Erythroblast (primary cell): ENCODE measurements around the gene ZNF189.

Source experiments
- GATA1 ChIP-seq: IDR thresholded peaks from 2 replicates; pipeline ENCODE4 v1.6.1; 2011; ENCODE audit warnings: low read depth, mild to moderate bottlenecking, control low read depth, low read length, moderate library complexity
- POLR2A ChIP-seq: IDR thresholded peaks from 2 replicates; pipeline ENCODE4 v1.6.1; 2011; ENCODE audit warnings: mild to moderate bottlenecking, low read length

GRCh38 chr9:101353683-101354082 is 45.0 kb upstream of the ZNF189 start:
- TF ChIP-seq POLR2A (no peak), GATA1 (no peak)
